Naive thymus-derived CD4-positive, alpha-beta T cell (primary cell): Measurements from ENCODE around the gene FAM180B. TPM values are rescaled to one million over a fixed set of nuclear protein-coding genes. Genes with fewer than 3 reads are reported as not detected.

ENCODE experiments used
- ATAC-seq: fragments of 150-1000 bp; cut with Tn5 transposase; 2 replicates; pipeline ENCODE4 v1.10.0; 2021; ENCODE audit warnings: mild to moderate bottlenecking, moderate library complexity
- CTCF ChIA-PET: fragments of 350-600 bp; sonication (Branson Sonifier 250); formaldehyde crosslinking; loops from one replicate; lab custom pipeline; 2021; ENCODE audit warnings: antibody characterized with exemption; lab: Charles Lee
- POLR2A ChIA-PET: fragments of 350-600 bp; sonication (Branson Sonifier 250); formaldehyde crosslinking; loops from one replicate; lab custom pipeline; 2021; ENCODE audit warnings: antibody characterized with exemption, inconsistent platforms; lab: Charles Lee
- DNase-seq, 9 donors: peaks; one replicate each; pipeline versions ENCODE4 v3.0.0 to v3.0.0-alpha.2; 2020 to 2022; ENCODE audit warnings: mixed read lengths in 1 of 9
- H3K27ac ChIP-seq: one replicate; pipeline ENCODE4 v1.7.0; 2013; ENCODE audit warnings: mild to moderate bottlenecking, low read depth, low read length, moderate library complexity
- H3K27me3 ChIP-seq, 2 donors: one replicate each; pipeline ENCODE4 v1.7.0; 2013; ENCODE audit warnings: low read length in 2 of 2, mild to moderate bottlenecking in 2 of 2, moderate library complexity in 2 of 2; ENCODE audit not compliant: control insufficient read depth in 2 of 2, insufficient read depth in 2 of 2
- H3K36me3 ChIP-seq, 3 experiments: 1 replicate in 2 of 3; 2 replicates in 1 of 3; pipeline ENCODE4 v1.7.0; 2013; ENCODE audit warnings: low read length in 3 of 3, mild to moderate bottlenecking in 3 of 3, moderate library complexity in 1 of 3; ENCODE audit not compliant: insufficient read depth in 3 of 3, control insufficient read depth in 2 of 3
- H3K4me1 ChIP-seq, 2 donors: one replicate each; pipeline ENCODE4 v1.7.0; 2013; ENCODE audit warnings: low read length in 2 of 2, mild to moderate bottlenecking in 2 of 2, moderate library complexity in 1 of 2; ENCODE audit not compliant: control insufficient read depth in 2 of 2, insufficient read depth in 2 of 2
- H3K4me3 ChIP-seq: 2 replicates; pipeline ENCODE4 v1.7.0; 2013; ENCODE audit warnings: mild to moderate bottlenecking, low read length
- H3K9me3 ChIP-seq, 3 experiments: 1 replicate in 2 of 3; 2 replicates in 1 of 3; pipeline ENCODE4 v1.7.0; 2013; ENCODE audit warnings: low read length in 3 of 3; ENCODE audit not compliant: control insufficient read depth in 2 of 3
- H3K27ac Mint-ChIP-seq, 9 donors: one replicate each; pipeline ENCODE4 v1.8.0; 2020 to 2022; ENCODE audit warnings: mixed read lengths in 9 of 9, mild to moderate bottlenecking in 8 of 9, moderate library complexity in 5 of 9, inconsistent platforms in 2 of 9
- H3K27me3 Mint-ChIP-seq, 5 donors: one replicate each; pipeline ENCODE4 v1.8.0; 2021 to 2022; ENCODE audit warnings: mixed read lengths in 5 of 5, mild to moderate bottlenecking in 1 of 5
- H3K36me3 Mint-ChIP-seq, 5 donors: one replicate each; pipeline ENCODE4 v1.8.0; 2020 to 2022; ENCODE audit warnings: mixed read lengths in 5 of 5, mild to moderate bottlenecking in 3 of 5, inconsistent platforms in 1 of 5
- H3K4me1 Mint-ChIP-seq, 7 donors: one replicate each; pipeline ENCODE4 v1.8.0; 2020 to 2022; ENCODE audit warnings: mixed read lengths in 7 of 7, mild to moderate bottlenecking in 3 of 7, inconsistent platforms in 1 of 7
- H3K4me3 Mint-ChIP-seq, 10 donors: one replicate each; pipeline ENCODE4 v1.8.0; 2020 to 2022; ENCODE audit warnings: mild to moderate bottlenecking in 10 of 10, mixed read lengths in 10 of 10, moderate library complexity in 6 of 10, inconsistent platforms in 2 of 10
- H3K9me3 Mint-ChIP-seq, 11 donors: one replicate each; pipeline ENCODE4 v1.8.0; 2020 to 2022; ENCODE audit warnings: mixed read lengths in 11 of 11, mild to moderate bottlenecking in 4 of 11, inconsistent platforms in 1 of 11, moderate library complexity in 1 of 11
- intact Hi-C, 2 donors: fragments of 100-400 bp; cut with micrococcal nuclease; formaldehyde crosslinking; loops; one replicate each; pipeline ENCODE4 v1.15.1; 2023
- polyA plus RNA-seq, 2 donors: library from polyadenylated mRNA; unstranded; fragments of 300-500 nt; fragmentation: Illumina TruSeq; gene quantifications; one replicate each; pipeline ENCODE4 v1.2.3, GENCODE V29; 2021
- total RNA-seq, 6 experiments: library from RNA in 5 of 6; stranded (reverse) in 5 of 6; gene quantifications; 1 replicate in 5 of 6; 2 replicates in 1 of 6; pipeline ENCODE4 v1.2.3 and lab custom pipeline; 2021 to 2026

The FAM180B gene
- total and polyA plus RNA-seq, 7 experiments from 2014 or later, result 0.21 to 1.0 (median 0.30) TPM; not detected in 3

DNA sequence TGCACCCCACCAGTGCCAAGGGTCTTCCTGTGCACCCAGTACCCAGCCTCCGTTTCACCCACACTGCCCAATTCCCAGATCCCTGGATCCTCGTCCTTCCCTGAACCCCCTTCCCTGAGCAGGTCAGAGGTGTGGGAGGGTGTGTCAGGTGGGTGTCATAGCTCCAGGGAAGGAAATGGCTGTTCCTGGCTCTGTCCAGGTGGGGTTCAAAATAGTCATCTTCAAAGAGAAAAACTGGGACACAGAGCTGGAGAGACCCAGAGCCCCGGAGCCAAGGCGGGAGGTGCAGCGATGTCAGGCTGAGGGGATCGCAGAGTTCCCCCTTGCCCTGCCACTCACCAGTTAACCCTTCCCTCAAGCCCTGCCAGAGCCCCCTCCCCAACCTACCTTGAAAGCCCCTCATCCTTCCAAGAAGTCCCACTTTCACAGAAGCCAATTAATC is 7.0 kb downstream of the FAM180B start:
- DNase-seq (no peak), ATAC-seq (no peak)
- ChIA-PET POLR2A (interaction anchor here (0.9 kb wide), 1 partner anchor 14 kb away, joined by 3 read pairs; the partner anchor contains the start of gene NDUFS3), CTCF (no interaction called here)
- Mint-ChIP-seq H3K4me3 (peak overlapping the region in 5 of 10 donors; percentile 31 to 67 (median 39)), H3K27ac (no peak overlapping the region), H3K27me3 (peaks cover 33 to 38% (median 36%) of the 10 kb centered on the region in 5 donors), H3K4me1 (peaks cover 0 to 14% (median 9%) of the 10 kb centered on the region in 7 donors), H3K9me3 (no peaks in the 10 kb centered on the region), H3K36me3 (no peaks in the 10 kb centered on the region)
- peaks cover 6 to 25% of the 10 kb centered on the region in 2 donors for H3K27me3 ChIP-seq
- H3K9me3 ChIP-seq, result no peaks in the 10 kb centered on the region
- intact Hi-C loops, result loop anchor here in 1 of 2 donors (10.0 kb wide), 1 partner anchor 59 kb away; no protein-coding TSS in a partner anchor
- no peak overlapping the region for H3K4me3 ChIP-seq
- no peak overlapping the region for H3K27ac ChIP-seq
- H3K4me1 ChIP-seq, result peaks cover 0 to 6% of the 10 kb centered on the region in 2 donors
- H3K36me3 ChIP-seq, result no peaks in the 10 kb centered on the region

DNA sequence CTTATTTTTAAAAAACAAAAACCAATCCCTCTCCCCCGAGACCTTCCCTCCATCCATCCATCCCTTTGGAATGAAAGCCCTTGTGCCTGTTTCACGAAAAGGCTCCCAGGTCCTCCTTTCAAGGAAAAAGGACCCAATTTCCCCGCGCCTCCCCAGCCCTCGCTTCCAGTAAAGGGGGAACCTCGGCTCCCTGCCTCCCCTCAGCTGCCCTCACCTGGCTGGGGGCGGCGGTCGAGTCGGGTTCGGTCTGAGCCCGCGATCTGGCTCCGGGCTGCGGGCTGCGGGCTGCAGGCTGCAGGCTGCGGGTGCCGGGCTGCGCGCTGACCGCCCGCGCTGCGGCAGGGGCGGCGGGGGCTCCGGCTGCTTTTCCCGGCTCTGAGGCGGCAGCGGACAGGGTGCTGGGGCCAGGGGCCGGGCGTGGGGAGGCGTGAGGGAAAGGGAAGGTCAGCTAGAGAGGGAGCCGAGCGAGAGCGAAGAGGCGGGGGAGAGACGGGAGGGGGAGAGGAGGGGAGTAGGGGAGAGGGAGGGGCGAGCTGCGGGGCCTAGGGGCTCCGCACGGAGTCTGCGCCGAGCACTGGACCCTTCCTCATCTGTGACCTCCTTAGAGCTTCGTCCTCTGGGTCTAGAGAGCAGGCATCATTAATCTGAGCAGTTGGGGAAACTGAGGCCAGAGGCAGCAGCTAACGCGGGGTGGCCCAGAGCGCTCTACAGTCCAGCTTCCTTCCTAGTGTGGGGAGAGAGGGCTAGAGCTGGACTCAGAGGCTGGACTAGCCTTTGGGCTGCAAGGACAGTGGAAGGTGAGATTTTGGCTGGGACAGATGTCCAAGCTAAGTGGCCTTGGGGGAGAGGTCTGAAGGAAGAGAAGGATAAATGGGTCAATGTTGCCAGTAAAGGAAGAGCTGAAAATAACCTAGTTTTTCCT is 7.7 kb downstream of the FAM180B start, which contains the start of gene C1QTNF4:
TSS of gene C1QTNF4 (minus strand) at position 478 of the 922 bp plus-strand sequence. CDS start 3,601 bp downstream, outside the sequence.
- Histone ChIP-seq H3K4me3 (no peak within 1 kb of the TSS), H3K27me3 (peaks cover 6 to 25% of the 10 kb centered on the region in 2 donors), H3K36me3 (no peaks in the 10 kb centered on the region), H3K27ac (no peak within 1 kb of the TSS), H3K9me3 (no peaks in the 10 kb centered on the region), H3K4me1 (peaks cover 0 to 6% of the 10 kb centered on the region in 2 donors)
- H3K36me3 Mint-ChIP-seq, result peaks cover 0 to 2% (median 0%) of the 10 kb centered on the region in 5 donors
- H3K27me3 Mint-ChIP-seq, result peaks cover 36 to 38% (median 36%) of the 10 kb centered on the region in 5 donors
- no peak for DNase-seq
- H3K4me1 Mint-ChIP-seq, result peaks cover 0 to 14% (median 9%) of the 10 kb centered on the region in 7 donors
- ChIA-PET POLR2A (interaction anchor here (0.9 kb wide), 1 partner anchor 15 kb away, joined by 3 read pairs; the partner anchor contains the start of gene NDUFS3), CTCF (no interaction called here)
- no peak within 1 kb of the TSS for H3K27ac Mint-ChIP-seq
- ATAC-seq, result no peak
- H3K9me3 Mint-ChIP-seq, result no peaks in the 10 kb centered on the region
- intact Hi-C loops, result loop anchor here in 1 of 2 donors (10.0 kb wide), 1 partner anchor 59 kb away; no protein-coding TSS in a partner anchor
- H3K4me3 Mint-ChIP-seq, result peak within 1 kb of the TSS in 6 of 10 donors; percentile 5 to 67 (median 37)

DNA sequence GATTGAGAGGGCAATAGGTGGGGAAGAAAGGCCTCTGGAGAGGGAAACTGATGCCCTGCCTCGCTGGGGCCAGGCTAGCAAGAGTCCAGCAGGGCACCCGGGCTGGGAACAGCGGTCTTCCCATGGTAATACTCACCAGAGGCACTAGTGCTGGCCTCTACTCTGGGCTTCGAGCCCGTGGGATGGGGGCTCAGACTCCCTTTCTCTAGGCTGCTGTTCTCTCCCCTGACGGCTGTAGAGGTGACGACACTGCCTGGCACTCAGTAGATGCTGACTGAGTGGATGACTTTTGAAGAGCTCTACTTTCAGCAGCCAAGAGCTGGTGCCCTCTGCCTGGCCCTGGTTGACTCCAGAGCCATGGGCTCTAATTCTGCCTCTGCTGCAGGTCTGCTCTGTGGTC is 8.6 kb downstream of the FAM180B start:
- Histone ChIP-seq H3K27me3 (peaks cover 6 to 25% of the 10 kb centered on the region in 2 donors), H3K4me3 (no peak overlapping the region), H3K27ac (no peak overlapping the region), H3K4me1 (peaks cover 0 to 6% of the 10 kb centered on the region in 2 donors), H3K36me3 (no peaks in the 10 kb centered on the region), H3K9me3 (no peaks in the 10 kb centered on the region)
- Mint-ChIP-seq H3K36me3 (peaks cover 0 to 5% (median 0%) of the 10 kb centered on the region in 5 donors), H3K4me3 (peak overlapping the region in 1 of 10 donors; percentile 3), H3K9me3 (no peaks in the 10 kb centered on the region), H3K27ac (no peak overlapping the region), H3K4me1 (peaks cover 0 to 14% (median 9%) of the 10 kb centered on the region in 7 donors), H3K27me3 (peaks cover 36 to 39% (median 37%) of the 10 kb centered on the region in 5 donors)
- intact Hi-C loops, result loop anchor here in 1 of 2 donors (10.0 kb wide), 1 partner anchor 60 kb away; no protein-coding TSS in a partner anchor
- ChIA-PET CTCF (no interaction called here), POLR2A (interaction anchor here (0.5 to 0.9 kb wide), 3 partner anchors 13 to 43 kb away, joined by 3 to 4 read pairs (median 3); no protein-coding TSS in a partner anchor)
- no peak for ATAC-seq
- DNase-seq, result no peak

DNA sequence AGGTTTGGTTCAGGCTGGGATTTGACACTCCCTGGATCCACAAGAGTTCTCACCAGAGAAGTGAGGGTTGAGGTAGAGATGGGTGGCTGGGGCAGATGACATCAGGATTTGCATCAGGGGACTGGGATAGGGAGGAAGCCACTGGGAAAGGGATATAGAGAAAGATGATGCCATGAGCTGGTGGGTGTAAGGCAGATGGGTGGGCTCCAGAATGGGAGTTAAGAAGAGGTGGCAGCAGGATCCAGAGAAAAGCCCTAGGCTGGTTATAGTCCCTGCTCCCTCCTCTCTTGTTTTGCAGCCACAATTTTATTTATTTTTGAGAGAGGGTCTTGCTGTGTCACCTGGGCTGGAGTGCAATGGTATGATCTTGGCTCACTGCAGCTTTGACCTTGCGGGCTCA is 9.5 kb downstream of the FAM180B start:
- POLR2A ChIA-PET, result interaction anchor here (0.9 kb wide), 1 partner anchor 44 kb away, joined by 4 read pairs; no protein-coding TSS in a partner anchor
- no peak overlapping the region for H3K4me3 ChIP-seq
- no peak overlapping the region for H3K4me3 Mint-ChIP-seq
- CTCF ChIA-PET, result no interaction called here
- peaks cover 36 to 39% (median 37%) of the 10 kb centered on the region in 5 donors for H3K27me3 Mint-ChIP-seq
- H3K27ac Mint-ChIP-seq, result no peak overlapping the region
- H3K27me3 ChIP-seq, result peaks cover 6 to 25% of the 10 kb centered on the region in 2 donors
- no peaks in the 10 kb centered on the region for H3K9me3 ChIP-seq
- peaks cover 0 to 5% (median 0%) of the 10 kb centered on the region in 5 donors for H3K36me3 Mint-ChIP-seq
- no peaks in the 10 kb centered on the region for H3K36me3 ChIP-seq
- peaks cover 0 to 14% (median 9%) of the 10 kb centered on the region in 7 donors for H3K4me1 Mint-ChIP-seq
- ATAC-seq (no peak), DNase-seq (no peak)
- peaks cover 0 to 6% of the 10 kb centered on the region in 2 donors for H3K4me1 ChIP-seq
- intact Hi-C loops, result loop anchor here in 1 of 2 donors (10.0 kb wide), 1 partner anchor 61 kb away; no protein-coding TSS in a partner anchor
- no peaks in the 10 kb centered on the region for H3K9me3 Mint-ChIP-seq
- H3K27ac ChIP-seq, result no peak overlapping the region

DNA sequence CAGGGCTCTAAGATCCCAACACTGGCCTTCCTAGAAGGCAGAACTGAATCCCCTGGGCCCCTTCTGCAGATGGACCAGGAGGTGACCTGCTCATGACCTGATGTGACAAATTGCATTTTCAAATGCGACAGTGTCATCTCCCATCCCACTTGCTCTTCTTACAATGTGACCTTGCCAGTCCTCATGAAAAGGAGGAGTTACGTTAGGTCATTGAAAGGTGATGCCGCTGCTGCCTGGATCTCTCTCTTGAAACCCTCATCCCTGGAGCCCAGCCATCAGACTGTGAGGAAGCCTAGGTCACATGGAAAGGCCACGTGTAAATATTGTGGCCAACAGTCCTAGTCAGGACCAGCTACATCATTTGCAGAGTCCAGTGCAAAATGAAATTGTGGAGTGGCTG is 13.4 kb downstream of the FAM180B start:
- intact Hi-C loops, result loop anchor here in 1 of 2 donors (10.0 kb wide), 1 partner anchor 65 kb away; no protein-coding TSS in a partner anchor
- no peaks in the 10 kb centered on the region for H3K36me3 ChIP-seq
- H3K4me1 ChIP-seq, result no peaks in the 10 kb centered on the region
- no peak overlapping the region for H3K27ac ChIP-seq
- ATAC-seq (no peak), DNase-seq (no peak)
- H3K27me3 ChIP-seq, result no peaks in the 10 kb centered on the region
- POLR2A ChIA-PET, result no interaction called here
- Mint-ChIP-seq H3K4me3 (no peak overlapping the region), H3K4me1 (no peaks in the 10 kb centered on the region), H3K27ac (no peak overlapping the region), H3K9me3 (no peaks in the 10 kb centered on the region), H3K27me3 (peaks cover 8 to 15% (median 11%) of the 10 kb centered on the region in 5 donors), H3K36me3 (peaks cover 0 to 5% (median 0%) of the 10 kb centered on the region in 5 donors)
- no peak overlapping the region for H3K4me3 ChIP-seq
- CTCF ChIA-PET, result no interaction called here
- no peaks in the 10 kb centered on the region for H3K9me3 ChIP-seq

GRCh38 chr11:47603295-47603694 is 16.8 kb downstream of the FAM180B start:
- no peak for ATAC-seq
- no peaks in the 10 kb centered on the region for H3K36me3 ChIP-seq
- H3K36me3 Mint-ChIP-seq, result peaks cover 0 to 17% (median 9%) of the 10 kb centered on the region in 5 donors
- intact Hi-C loops, result no loop called here
- H3K4me3 Mint-ChIP-seq, result no peak overlapping the region
- H3K27me3 ChIP-seq, result no peaks in the 10 kb centered on the region
- no peaks in the 10 kb centered on the region for H3K9me3 Mint-ChIP-seq
- POLR2A ChIA-PET, result no interaction called here
- CTCF ChIA-PET, result no interaction called here
- peaks cover 0 to 6% (median 0%) of the 10 kb centered on the region in 5 donors for H3K27me3 Mint-ChIP-seq
- H3K27ac ChIP-seq, result no peak overlapping the region
- no peaks in the 10 kb centered on the region for H3K4me1 ChIP-seq
- H3K9me3 ChIP-seq, result no peaks in the 10 kb centered on the region
- no peak overlapping the region for H3K4me3 ChIP-seq
- DNase-seq, result no peak
- no peak overlapping the region for H3K27ac Mint-ChIP-seq
- H3K4me1 Mint-ChIP-seq, result no peaks in the 10 kb centered on the region
